Raji (cell line): ENCODE measurements around the gene PCBP3.

Source experiments
- POLR2A ChIP-seq: IDR thresholded peaks from 2 replicates; pipeline ENCODE4 v1.6.1; 2011; ENCODE audit warnings: low read depth, low read length, control low read depth; ENCODE audit not compliant: insufficient read depth

The PCBP3 gene

GRCh38 chr21:45753445-45753844 lies 109.9 kb downstream of the PCBP3 start:
- no peak for TF ChIP-seq POLR2A

- TF ChIP-seq POLR2A = no peak
Measured at GRCh38 chr21:45756029-45756428, 112.5 kb downstream of the PCBP3 start.

- no peak for TF ChIP-seq POLR2A
Measured at GRCh38 chr21:45756669-45757068, 113.1 kb downstream of the PCBP3 start.

GRCh38 chr21:45761704-45762103 lies 118.2 kb downstream of the PCBP3 start:
- no peak for TF ChIP-seq POLR2A

- no peak for TF ChIP-seq POLR2A
Measured at GRCh38 chr21:45763074-45763473, 119.5 kb downstream of the PCBP3 start.

GRCh38 chr21:45763506-45763905 lies 120.0 kb downstream of the PCBP3 start:
- no peak for TF ChIP-seq POLR2A

GRCh38 chr21:45764792-45765191 lies 121.3 kb downstream of the PCBP3 start:
- TF ChIP-seq POLR2A = no peak

- TF ChIP-seq POLR2A = no peak
Measured at GRCh38 chr21:45765375-45765774, 121.8 kb downstream of the PCBP3 start.

- TF ChIP-seq POLR2A = no peak
Measured at GRCh38 chr21:45766055-45766454, 122.5 kb downstream of the PCBP3 start.

GRCh38 chr21:45766501-45766900 lies 123.0 kb downstream of the PCBP3 start:
- no peak for TF ChIP-seq POLR2A

GRCh38 chr21:45767071-45768006 lies 123.8 kb downstream of the PCBP3 start:
- TF ChIP-seq POLR2A = no peak

- TF ChIP-seq POLR2A = no peak
Measured at GRCh38 chr21:45768011-45768739, 124.7 kb downstream of the PCBP3 start.

- TF ChIP-seq POLR2A = no peak
Measured at GRCh38 chr21:45768740-45769048, 125.2 kb downstream of the PCBP3 start.

- no peak for TF ChIP-seq POLR2A
Measured at GRCh38 chr21:45769294-45769693, 125.8 kb downstream of the PCBP3 start.

GRCh38 chr21:45769896-45770295 lies 126.4 kb downstream of the PCBP3 start:
- TF ChIP-seq POLR2A = no peak

GRCh38 chr21:45772180-45772579 lies 128.7 kb downstream of the PCBP3 start:
- no peak for TF ChIP-seq POLR2A
